Activated CD8-positive, alpha-beta T cell treated with anti-CD3 and anti-CD28 coated beads for 36 hours (primary cell): Measurements from ENCODE around the gene DYNC1LI1. TPM values are rescaled to one million over a fixed set of nuclear protein-coding genes. Genes with fewer than 3 reads are reported as not detected.

Experiments
- ATAC-seq: fragments of 200-7000 bp; cut with Tn5 transposase; one replicate; pipeline ENCODE4 v1.10.0; 2021; ENCODE audit warnings: mild to moderate bottlenecking, moderate library complexity
- CTCF ChIA-PET: fragments of 350-600 bp; sonication (Branson Sonifier 250); formaldehyde crosslinking; loops from one replicate; lab custom pipeline; 2021; ENCODE audit warnings: antibody characterized with exemption; lab: Charles Lee
- POLR2A ChIA-PET: fragments of 350-600 bp; sonication (Branson Sonifier 250); formaldehyde crosslinking; loops from one replicate; lab custom pipeline; 2021; ENCODE audit warnings: antibody characterized with exemption; lab: Charles Lee
- DNase-seq: peaks from one replicate; pipeline ENCODE4 v3.0.0-alpha.2; 2020
- H3K27ac Mint-ChIP-seq: one replicate; pipeline ENCODE4 v1.8.0; 2021; ENCODE audit warnings: mild to moderate bottlenecking, mixed read lengths
- H3K27me3 Mint-ChIP-seq: one replicate; pipeline ENCODE4 v1.8.0; 2021; ENCODE audit warnings: mixed read lengths
- H3K36me3 Mint-ChIP-seq: one replicate; pipeline ENCODE4 v1.8.0; 2021; ENCODE audit warnings: low read depth, mixed read lengths
- H3K4me1 Mint-ChIP-seq: one replicate; pipeline ENCODE4 v1.8.0; 2021; ENCODE audit warnings: low read depth, mixed read lengths
- H3K4me3 Mint-ChIP-seq: one replicate; pipeline ENCODE4 v1.8.0; 2021; ENCODE audit warnings: mild to moderate bottlenecking, moderate library complexity, mixed read lengths
- H3K9me3 Mint-ChIP-seq: one replicate; pipeline ENCODE4 v1.8.0; 2021; ENCODE audit warnings: mixed read lengths
- intact Hi-C: fragments of 100-400 bp; cut with micrococcal nuclease; formaldehyde crosslinking; loops from one replicate; pipeline ENCODE4 v1.10.0; 2022
- total RNA-seq, 2 experiments: library from RNA; stranded (reverse); gene quantifications; one replicate each; pipeline ENCODE4 v1.2.3, GENCODE V29; 2021
- TF ChIP-seq, protein P1 (sequence below): fragments of 200-600 bp; IDR thresholded peaks from one replicate; pipeline ENCODE4 v1.8.0; 2022; ENCODE audit warnings: antibody characterized with exemption, mild to moderate bottlenecking

The DYNC1LI1 gene
- total RNA-seq, 2 experiments from 2014 or later = 31.0 to 31.8 TPM

DNA sequence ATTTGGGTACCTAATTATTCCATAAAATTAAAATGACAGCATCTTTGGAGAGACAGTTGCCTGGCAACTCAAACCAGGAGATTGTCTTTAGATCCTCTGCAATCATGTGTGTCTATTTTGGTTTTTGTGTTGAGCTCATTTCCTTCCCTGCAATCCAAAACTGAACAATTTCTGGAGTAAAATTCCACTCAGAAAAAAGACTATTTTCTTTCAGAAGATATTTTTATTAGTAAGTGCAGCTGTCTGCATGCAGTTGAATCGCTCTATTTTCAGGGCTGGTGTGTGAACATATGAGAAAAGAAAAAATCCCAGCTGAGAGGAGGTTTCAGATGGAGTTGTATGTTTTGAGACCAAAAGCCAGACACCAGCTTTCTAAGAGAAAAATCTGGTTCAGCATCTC lies 41.9 kb upstream of the DYNC1LI1 start:
- DNase-seq (no peak), ATAC-seq (no peak)
- TF ChIP-seq, protein P1, sequence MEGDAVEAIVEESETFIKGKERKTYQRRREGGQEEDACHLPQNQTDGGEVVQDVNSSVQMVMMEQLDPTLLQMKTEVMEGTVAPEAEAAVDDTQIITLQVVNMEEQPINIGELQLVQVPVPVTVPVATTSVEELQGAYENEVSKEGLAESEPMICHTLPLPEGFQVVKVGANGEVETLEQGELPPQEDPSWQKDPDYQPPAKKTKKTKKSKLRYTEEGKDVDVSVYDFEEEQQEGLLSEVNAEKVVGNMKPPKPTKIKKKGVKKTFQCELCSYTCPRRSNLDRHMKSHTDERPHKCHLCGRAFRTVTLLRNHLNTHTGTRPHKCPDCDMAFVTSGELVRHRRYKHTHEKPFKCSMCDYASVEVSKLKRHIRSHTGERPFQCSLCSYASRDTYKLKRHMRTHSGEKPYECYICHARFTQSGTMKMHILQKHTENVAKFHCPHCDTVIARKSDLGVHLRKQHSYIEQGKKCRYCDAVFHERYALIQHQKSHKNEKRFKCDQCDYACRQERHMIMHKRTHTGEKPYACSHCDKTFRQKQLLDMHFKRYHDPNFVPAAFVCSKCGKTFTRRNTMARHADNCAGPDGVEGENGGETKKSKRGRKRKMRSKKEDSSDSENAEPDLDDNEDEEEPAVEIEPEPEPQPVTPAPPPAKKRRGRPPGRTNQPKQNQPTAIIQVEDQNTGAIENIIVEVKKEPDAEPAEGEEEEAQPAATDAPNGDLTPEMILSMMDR = no peak
- no peak overlapping the region for H3K4me3 Mint-ChIP-seq
- no peaks in the 10 kb centered on the region for H3K36me3 Mint-ChIP-seq
- ChIA-PET POLR2A (no interaction called here), CTCF (no interaction called here)
- peaks cover 4% of the 10 kb centered on the region for H3K27me3 Mint-ChIP-seq
- H3K9me3 Mint-ChIP-seq = no peaks in the 10 kb centered on the region
- H3K27ac Mint-ChIP-seq = no peak overlapping the region
- no peaks in the 10 kb centered on the region for H3K4me1 Mint-ChIP-seq
- intact Hi-C loops = no loop called here

DNA sequence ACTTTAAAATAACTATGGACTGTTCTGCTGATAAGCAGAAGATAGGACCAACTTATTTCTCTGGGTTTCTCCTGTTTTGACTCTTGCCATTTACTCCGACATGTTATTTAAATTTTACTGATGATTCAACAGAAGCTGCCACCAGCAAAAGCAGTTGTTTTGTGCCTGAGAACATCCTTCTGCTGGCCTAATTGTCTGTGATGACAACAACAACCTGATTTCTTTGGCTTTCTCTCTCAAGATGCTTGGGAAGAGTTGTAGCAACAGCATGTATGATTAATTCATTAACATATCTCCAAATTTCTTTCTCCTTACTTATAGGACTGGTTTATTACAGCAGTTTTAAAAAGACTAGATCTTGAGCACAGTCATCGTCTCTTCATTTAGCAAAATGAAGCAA lies 36.9 kb upstream of the DYNC1LI1 start:
- Mint-ChIP-seq H3K27me3 (no peaks in the 10 kb centered on the region), H3K4me3 (no peak overlapping the region)
- TF ChIP-seq, protein P1 = no peak

DNA sequence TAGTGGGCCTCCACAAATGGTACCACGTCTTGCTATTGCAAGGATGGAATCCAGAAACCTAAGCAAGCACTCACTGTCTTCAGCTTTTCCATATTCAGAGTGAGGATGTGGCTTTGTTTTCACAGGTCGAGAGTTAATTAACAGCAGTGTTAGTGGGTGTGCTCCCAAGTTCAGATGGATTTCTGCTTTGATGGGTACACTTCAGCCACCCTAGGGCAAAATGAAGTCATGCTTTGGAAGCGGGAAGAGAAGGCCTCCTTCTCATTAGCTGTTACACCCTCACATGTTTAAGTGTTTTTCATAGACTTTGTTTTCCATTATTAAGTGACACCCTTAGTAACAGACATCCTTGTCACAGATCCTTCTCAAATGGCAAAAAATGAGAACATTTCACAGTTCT lies 36.3 kb upstream of the DYNC1LI1 start:
- Mint-ChIP-seq H3K9me3 (no peaks in the 10 kb centered on the region), H3K4me3 (no peak overlapping the region), H3K27ac (no peak overlapping the region), H3K27me3 (no peaks in the 10 kb centered on the region), H3K4me1 (no peaks in the 10 kb centered on the region), H3K36me3 (no peaks in the 10 kb centered on the region)
- POLR2A ChIA-PET = no interaction called here
- DNase-seq (no peak), ATAC-seq (no peak)
- TF ChIP-seq, protein P1 = no peak
- intact Hi-C loops = no loop called here
- CTCF ChIA-PET = interaction anchor here (1.1 kb wide), 1 partner anchor 19 kb away, joined by 3 read pairs; no protein-coding TSS in a partner anchor

More for the DNA sequence above, 36.9 kb upstream of the DYNC1LI1 start:
- no peaks in the 10 kb centered on the region for H3K4me1 Mint-ChIP-seq
- ChIA-PET POLR2A (no interaction called here), CTCF (no interaction called here)
- H3K27ac Mint-ChIP-seq = no peak overlapping the region
- H3K9me3 Mint-ChIP-seq = no peaks in the 10 kb centered on the region
- ATAC-seq = no peak
- intact Hi-C loops = no loop called here
- DNase-seq = no peak
- H3K36me3 Mint-ChIP-seq = no peaks in the 10 kb centered on the region

DNA sequence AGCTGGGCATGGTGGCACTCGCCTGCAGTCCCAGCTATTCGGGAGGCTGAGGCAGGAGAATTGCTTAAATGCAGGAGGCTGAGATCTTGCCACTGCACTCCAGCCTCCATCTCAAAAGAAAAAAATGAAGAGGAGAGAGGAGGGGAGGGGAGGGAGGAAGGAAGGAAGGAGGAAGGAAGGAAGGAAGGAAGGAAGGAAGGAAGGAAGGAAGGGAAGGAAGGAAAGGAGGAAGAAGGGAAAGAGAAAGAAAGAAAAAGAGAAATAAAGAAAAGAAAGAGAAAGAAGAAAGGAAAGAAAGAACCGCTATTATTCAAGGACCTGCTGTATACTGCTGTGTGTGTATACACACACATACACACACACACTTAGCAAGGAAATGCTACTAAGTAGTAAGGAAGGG lies 35.6 kb upstream of the DYNC1LI1 start:
- no peak for DNase-seq
- ATAC-seq = no peak
- TF ChIP-seq, protein P1 = no peak
- CTCF ChIA-PET = interaction anchor here (1.1 kb wide), 1 partner anchor 18 kb away, joined by 3 read pairs; no protein-coding TSS in a partner anchor
- no peaks in the 10 kb centered on the region for H3K36me3 Mint-ChIP-seq
- POLR2A ChIA-PET = no interaction called here
- intact Hi-C loops = no loop called here
- H3K4me3 Mint-ChIP-seq = no peak overlapping the region
- H3K4me1 Mint-ChIP-seq = no peaks in the 10 kb centered on the region
- H3K27ac Mint-ChIP-seq = no peak overlapping the region
- no peaks in the 10 kb centered on the region for H3K9me3 Mint-ChIP-seq
- H3K27me3 Mint-ChIP-seq = no peaks in the 10 kb centered on the region

DNA sequence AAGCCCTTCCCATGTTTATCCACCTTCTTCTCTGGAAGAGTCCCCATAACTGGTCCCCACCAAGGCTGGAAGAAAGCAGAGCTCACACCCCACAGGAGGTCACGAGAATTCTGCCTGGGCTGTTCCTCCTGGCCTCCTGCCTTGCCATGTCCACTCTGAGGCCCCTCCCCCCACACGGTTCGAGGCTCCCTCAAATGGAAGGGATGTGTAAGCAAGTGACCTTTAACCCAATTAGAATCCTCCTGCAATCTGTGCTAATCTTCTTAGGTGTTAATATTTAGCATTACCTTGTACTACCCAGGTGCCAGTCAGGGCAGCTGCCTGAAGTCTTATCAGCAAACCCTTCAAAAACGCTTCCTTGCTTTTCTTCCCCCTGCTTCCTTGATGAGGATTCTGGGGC lies 32.4 kb upstream of the DYNC1LI1 start:
- ChIA-PET CTCF (no interaction called here), POLR2A (no interaction called here)
- H3K9me3 Mint-ChIP-seq = no peaks in the 10 kb centered on the region
- intact Hi-C loops = no loop called here
- DNase-seq (no peak), ATAC-seq (no peak)
- TF ChIP-seq, protein P1 = no peak
- H3K27me3 Mint-ChIP-seq = peaks cover 5% of the 10 kb centered on the region
- H3K27ac Mint-ChIP-seq = no peak overlapping the region
- no peaks in the 10 kb centered on the region for H3K36me3 Mint-ChIP-seq
- H3K4me3 Mint-ChIP-seq = no peak overlapping the region
- no peaks in the 10 kb centered on the region for H3K4me1 Mint-ChIP-seq
